CD4-positive, alpha-beta T cell (primary cell): ENCODE data around the gene PNMA8A. TPM values are rescaled to one million over a fixed set of nuclear protein-coding genes. Genes with fewer than 3 reads are reported as not detected.
"Not testable (repeated sequence)": the region's sequence is repeated elsewhere in the genome, so short reads cannot be mapped to it uniquely, and the experiment has no call there.

Experiments
- ATAC-seq: fragments of 200-7000 bp; cut with Tn5 transposase; one replicate; pipeline ENCODE4 v1.10.0; 2022; ENCODE audit warnings: mild to moderate bottlenecking; ENCODE audit not compliant: poor library complexity
- CTCF ChIA-PET: fragments of 350-600 bp; sonication (Branson Sonifier 250); formaldehyde crosslinking; loops from one replicate; lab custom pipeline; 2021; ENCODE audit warnings: antibody characterized with exemption, inconsistent platforms; lab: Charles Lee
- POLR2A ChIA-PET: fragments of 350-600 bp; sonication (Branson Sonifier 250); formaldehyde crosslinking; loops from one replicate; lab custom pipeline; 2021; ENCODE audit warnings: antibody characterized with exemption, inconsistent platforms; lab: Charles Lee
- DNase-seq, 14 experiments: peaks; one replicate each; pipeline ENCODE4 v3.0.0-alpha.2; 2013 to 2020; ENCODE audit warnings: mixed read lengths in 2 of 14
- H3K27ac ChIP-seq, 2 donors: one replicate each; pipeline versions ENCODE4 v1.5.1 to v1.7.0; 2013; ENCODE audit warnings: low read length in 2 of 2, low read depth in 1 of 2, mild to moderate bottlenecking in 1 of 2
- H3K27me3 ChIP-seq, 2 experiments: 1 replicate in 1 of 2; 2 replicates in 1 of 2; pipeline versions ENCODE4 v1.6.1 to v1.7.0; 2013; ENCODE audit warnings: low read length in 2 of 2, control low read depth in 1 of 2, mild to moderate bottlenecking in 1 of 2, moderate library complexity in 1 of 2; ENCODE audit not compliant: insufficient read depth in 2 of 2, control insufficient read depth in 1 of 2
- H3K36me3 ChIP-seq: one replicate; pipeline ENCODE4 v1.6.1; 2013; ENCODE audit warnings: low read length, control low read depth; ENCODE audit not compliant: insufficient read depth
- H3K4me1 ChIP-seq: one replicate; pipeline ENCODE4 v1.6.1; 2013; ENCODE audit warnings: low read length, control low read depth; ENCODE audit not compliant: insufficient read depth
- H3K4me3 ChIP-seq: one replicate; pipeline ENCODE4 v1.5.1; 2013; ENCODE audit warnings: mild to moderate bottlenecking, low read length, moderate library complexity
- H3K9me3 ChIP-seq, 2 experiments: 1 replicate in 1 of 2; 2 replicates in 1 of 2; pipeline versions ENCODE4 v1.6.1 to v1.7.0; 2013; ENCODE audit warnings: low read length in 2 of 2, mild to moderate bottlenecking in 2 of 2, control low read depth in 1 of 2, moderate library complexity in 1 of 2; ENCODE audit not compliant: control insufficient read depth in 1 of 2, insufficient read depth in 1 of 2
- H3K27ac Mint-ChIP-seq: one replicate; pipeline ENCODE4 v1.8.0; 2020; ENCODE audit warnings: mixed read lengths
- H3K27me3 Mint-ChIP-seq: one replicate; pipeline ENCODE4 v1.8.0; 2021; ENCODE audit warnings: mixed read lengths
- H3K36me3 Mint-ChIP-seq: one replicate; pipeline ENCODE4 v1.8.0; 2021; ENCODE audit warnings: low read depth, mixed read lengths
- H3K4me1 Mint-ChIP-seq: one replicate; pipeline ENCODE4 v1.8.0; 2021; ENCODE audit warnings: low read depth, mixed read lengths
- H3K4me3 Mint-ChIP-seq: one replicate; pipeline ENCODE4 v1.8.0; 2020; ENCODE audit warnings: mild to moderate bottlenecking, mixed read lengths
- H3K9me3 Mint-ChIP-seq: one replicate; pipeline ENCODE4 v1.8.0; 2020; ENCODE audit warnings: mixed read lengths
- CTCF ChIP-seq: fragments of 200-600 bp; IDR thresholded peaks from one replicate; pipeline ENCODE4 v1.8.0; 2022; ENCODE audit warnings: antibody characterized with exemption, mild to moderate bottlenecking
- intact Hi-C, 2 experiments: fragments of 100-400 bp; cut with DNase I in 1 of 2; cut with micrococcal nuclease in 1 of 2; formaldehyde crosslinking; loops; one replicate each; pipeline versions ENCODE4 v1.15.1 to v1.9.0; 2023 to 2025; cut with DNase I, micrococcal nuclease
- total RNA-seq, 174 experiments: library from RNA in 2 of 174; stranded (reverse) in 2 of 174; gene quantifications; one replicate each; pipeline ENCODE4 v1.2.3 and lab custom pipeline; 2021 to 2026

Gene PNMA8A
- total RNA-seq, 2 experiments from 2014 or later = not detected

DNA sequence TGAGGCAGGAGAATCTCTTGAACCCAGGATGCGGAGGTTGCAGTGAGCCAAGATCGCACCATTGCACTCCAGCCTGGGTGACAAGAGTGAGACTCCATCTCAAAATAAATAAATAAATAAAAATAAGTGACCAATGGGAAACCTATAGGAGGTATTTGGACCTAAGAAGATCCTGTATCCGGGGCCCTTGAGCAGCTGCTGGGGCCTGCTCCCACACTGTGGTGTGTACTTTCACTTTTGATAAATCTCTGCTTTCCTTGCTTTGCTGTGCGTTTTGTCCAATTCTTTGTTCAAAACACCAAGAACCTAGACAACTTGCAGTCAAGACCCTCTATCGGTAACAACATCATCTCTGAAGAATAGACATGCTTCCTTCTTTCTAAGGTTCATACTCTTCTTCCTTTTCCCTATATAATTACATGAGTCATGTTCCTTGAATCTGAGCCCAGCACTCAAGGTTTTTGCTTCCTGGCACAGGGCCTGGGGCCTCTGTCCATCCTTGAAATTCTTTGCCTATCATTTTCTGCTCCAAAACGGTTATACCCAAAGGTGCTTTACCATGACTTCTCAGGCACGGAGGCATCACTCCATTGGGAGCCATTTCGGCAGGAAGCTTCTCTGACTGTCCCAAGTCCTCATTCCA lies 28.4 kb downstream of the PNMA8A start:
- H3K36me3 Mint-ChIP-seq = no peaks in the 10 kb centered on the region
- H3K27me3 Mint-ChIP-seq = peaks cover 14% of the 10 kb centered on the region
- Histone ChIP-seq H3K27ac (no peak overlapping the region), H3K27me3 (no peaks in the 10 kb centered on the region), H3K4me1 (no peaks in the 10 kb centered on the region), H3K36me3 (no peaks in the 10 kb centered on the region), H3K9me3 (no peaks in the 10 kb centered on the region), H3K4me3 (no peak overlapping the region)
- POLR2A ChIA-PET = no interaction called here
- TF ChIP-seq CTCF = no peak
- no peaks in the 10 kb centered on the region for H3K4me1 Mint-ChIP-seq
- DNase-seq (no peak), ATAC-seq (no peak)
- H3K9me3 Mint-ChIP-seq = no peaks in the 10 kb centered on the region
- H3K4me3 Mint-ChIP-seq = no peak overlapping the region
- no peak overlapping the region for H3K27ac Mint-ChIP-seq
- intact Hi-C loops = no loop called here
- CTCF ChIA-PET = no interaction called here

GRCh38 chr19:46441866-46442265 lies 29.5 kb downstream of the PNMA8A start:
- Histone ChIP-seq H3K4me3 (no peak overlapping the region), H3K27me3 (no peaks in the 10 kb centered on the region), H3K36me3 (no peaks in the 10 kb centered on the region), H3K9me3 (no peaks in the 10 kb centered on the region), H3K4me1 (no peaks in the 10 kb centered on the region), H3K27ac (no peak overlapping the region)
- Mint-ChIP-seq H3K27me3 (peaks cover 6% of the 10 kb centered on the region), H3K36me3 (no peaks in the 10 kb centered on the region), H3K4me3 (no peak overlapping the region), H3K27ac (no peak overlapping the region), H3K4me1 (no peaks in the 10 kb centered on the region), H3K9me3 (no peaks in the 10 kb centered on the region)
- no peak for TF ChIP-seq CTCF
- no peak for ATAC-seq
- ChIA-PET CTCF (no interaction called here), POLR2A (no interaction called here)
- DNase-seq = no peak
- intact Hi-C loops = no loop called here

DNA sequence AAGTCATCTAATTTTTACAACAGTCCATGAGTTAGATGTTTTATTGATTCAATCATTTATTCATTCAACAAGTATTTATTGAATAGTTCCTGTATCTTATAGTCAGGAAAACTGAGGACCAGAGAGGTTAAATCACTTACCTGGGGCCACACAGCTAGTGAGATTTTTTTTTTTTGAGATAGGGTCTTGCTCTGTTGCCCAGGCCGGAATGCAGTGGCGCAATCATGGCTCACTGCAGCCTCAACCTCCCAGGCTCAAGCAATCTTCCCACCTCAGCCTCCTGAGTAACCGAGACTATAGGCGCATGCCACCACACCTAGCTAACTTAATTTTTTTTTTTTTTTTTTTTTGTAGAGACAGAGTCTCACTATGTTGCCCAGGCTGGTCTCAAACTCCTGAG lies 35.7 kb downstream of the PNMA8A start:
- H3K9me3 ChIP-seq, H3K4me1 ChIP-seq, H3K27ac ChIP-seq, intact Hi-C loops, POLR2A ChIA-PET, DNase-seq, H3K4me3 ChIP-seq, ATAC-seq, CTCF ChIA-PET, H3K4me3 Mint-ChIP-seq, H3K9me3 Mint-ChIP-seq, H3K36me3 Mint-ChIP-seq, H3K36me3 ChIP-seq, H3K27me3 ChIP-seq, H3K4me1 Mint-ChIP-seq, H3K27ac Mint-ChIP-seq: not testable (repeated sequence)
- peaks cover 35% of the 10 kb centered on the region for H3K27me3 Mint-ChIP-seq

GRCh38 chr19:46435009-46435408 lies 36.4 kb downstream of the PNMA8A start:
- Mint-ChIP-seq H3K9me3 (no peaks in the 10 kb centered on the region), H3K4me1 (peaks cover under 1% of the 10 kb centered on the region), H3K27ac (no peak overlapping the region), H3K36me3 (no peaks in the 10 kb centered on the region), H3K27me3 (peaks cover 42% of the 10 kb centered on the region), H3K4me3 (no peak overlapping the region)
- TF ChIP-seq CTCF = no peak
- ATAC-seq (no peak), DNase-seq (no peak)
- H3K27me3 ChIP-seq = peaks cover 2 to 10% of the 10 kb centered on the region in 2 experiments
- H3K4me3 ChIP-seq = no peak overlapping the region
- no peaks in the 10 kb centered on the region for H3K9me3 ChIP-seq
- intact Hi-C loops = no loop called here
- POLR2A ChIA-PET = no interaction called here
- no peak overlapping the region for H3K27ac ChIP-seq
- no peaks in the 10 kb centered on the region for H3K4me1 ChIP-seq
- H3K36me3 ChIP-seq = no peaks in the 10 kb centered on the region
- CTCF ChIA-PET = no interaction called here

DNA sequence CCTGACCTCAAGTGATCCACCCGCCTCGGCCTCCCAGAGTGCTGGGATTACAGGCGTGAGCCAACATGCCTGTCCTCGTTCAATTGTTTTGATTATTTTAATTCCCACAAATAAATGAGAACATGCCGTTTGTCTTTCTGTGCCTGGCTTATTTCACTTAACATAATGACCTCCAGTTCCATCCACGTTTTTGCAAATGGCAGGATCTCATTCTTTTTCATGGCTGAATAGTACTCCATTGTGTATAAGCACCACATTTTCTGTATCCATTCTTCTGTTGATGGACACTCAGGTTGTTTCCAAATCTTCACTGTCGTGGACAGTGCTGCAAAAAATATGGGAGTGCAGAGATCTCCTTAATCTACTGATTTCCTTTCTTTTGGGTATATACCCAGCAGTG lies 37.9 kb downstream of the PNMA8A start:
- CTCF ChIA-PET = not testable (repeated sequence)

More for the DNA sequence above, 37.9 kb downstream of the PNMA8A start:
- H3K9me3 Mint-ChIP-seq, H3K27ac ChIP-seq, DNase-seq, H3K4me1 ChIP-seq, H3K4me3 Mint-ChIP-seq, H3K9me3 ChIP-seq, H3K36me3 Mint-ChIP-seq, H3K27ac Mint-ChIP-seq, H3K36me3 ChIP-seq, intact Hi-C loops, H3K4me3 ChIP-seq, POLR2A ChIA-PET, ATAC-seq: not testable (repeated sequence)
- H3K27me3 Mint-ChIP-seq = peaks cover 57% of the 10 kb centered on the region
- H3K27me3 ChIP-seq = peaks cover 10 to 23% of the 10 kb centered on the region in 2 experiments
- peaks cover 15% of the 10 kb centered on the region for H3K4me1 Mint-ChIP-seq
